K562 (cell line): ENCODE measurements around the gene DNAJC12. TPM values are rescaled to one million over a fixed set of nuclear protein-coding genes. Genes with fewer than 3 reads are reported as not detected.

Experiments
- CHCHD3 ChIP-seq: fragments of 250-450 bp; sonication (Bioruptor Pico); IDR thresholded peaks from 2 replicates; pipeline ENCODE4 v2.1.2; 2022; ENCODE audit warnings: mild to moderate bottlenecking
- HDAC6 ChIP-seq: IDR thresholded peaks from 2 replicates; pipeline ENCODE4 v1.6.1; 2012; ENCODE audit warnings: low read depth, mild to moderate bottlenecking, control low read depth, inconsistent platforms, low read length, moderate library complexity
- KDM1A ChIP-seq, 2 experiments: fragments of 450-650 bp; IDR thresholded peaks; 2 replicates each; pipeline ENCODE4 v1.6.1; 2016; ENCODE audit warnings: mild to moderate bottlenecking in 2 of 2
- MED1 ChIP-seq: sonication (generic); formaldehyde crosslinking; IDR thresholded peaks from 2 replicates; pipeline ENCODE4 v1.8.1; 2023; ENCODE audit warnings: missing genetic modification reagents, borderline replicate concordance
- NFIX ChIP-seq: fragments of 250-450 bp; sonication (Bioruptor Pico); IDR thresholded peaks from 2 replicates; pipeline ENCODE4 v1.4.0; 2020; ENCODE audit warnings: low read depth, mild to moderate bottlenecking, moderate library complexity
- RAD21 ChIP-seq, 2 experiments: fragments of 250-450 bp in 1 of 2; fragments of 450-650 bp in 1 of 2; sonication (Bioruptor Pico) in 1 of 2; formaldehyde crosslinking in 1 of 2; IDR thresholded peaks in 1 of 2; conservative IDR thresholded peaks in 1 of 2; 2 replicates each; pipeline versions ENCODE4 v1.4.0 to v1.8.0; 2020 to 2022; ENCODE audit warnings: mild to moderate bottlenecking in 2 of 2, moderate library complexity in 1 of 2
- RFX1 ChIP-seq: fragments of 450-650 bp; IDR thresholded peaks from 2 replicates; pipeline ENCODE4 v1.6.1; 2016; ENCODE audit warnings: mild to moderate bottlenecking, moderate library complexity
- ZNF224 ChIP-seq: sonication (generic); formaldehyde crosslinking; IDR thresholded peaks from 2 replicates; pipeline ENCODE4 v1.8.0; 2022; ENCODE audit warnings: mild to moderate bottlenecking, missing genetic modification reagents
- ZNF79 ChIP-seq: fragments of 250-450 bp; sonication (Bioruptor Pico); IDR thresholded peaks from 2 replicates; pipeline ENCODE4 v1.4.0; 2020; ENCODE audit warnings: low read depth, mild to moderate bottlenecking, moderate library complexity
- polyA plus RNA-seq, 8 experiments: library from polyadenylated mRNA; depleted of rRNA in 4 of 8; stranded (reverse) in 5 of 8; unstranded in 3 of 8; fragments of >200 nt; fragmentation: Nextera tagmentation in 2 of 8; fragmentation: Illumina TruSeq in 1 of 8; extraction: Ambion mirVana in 2 of 8; extraction: Trizol in 1 of 8; gene quantifications; 2 replicates each; pipeline versions ENCODE4 v1.2.1 to v1.2.3, GENCODE V29; 2011 to 2014; ENCODE audit warnings: inconsistent platforms in 1 of 8, missing spikeins in 1 of 8
- total RNA-seq, 7 experiments: library from RNA; depleted of rRNA in 6 of 7; stranded (reverse); fragments of >200 nt in 6 of 7; fragmentation: Illumina TruSeq in 2 of 7; extraction: Trizol in 2 of 7; gene quantifications; 2 replicates each; pipeline versions ENCODE4 v1.2.1 to v1.2.3, GENCODE V29; 2011 to 2021; ENCODE audit warnings: low replicate concordance in 1 of 7
- TF ChIP-seq, protein P1 (sequence below): fragments of 250-450 bp; sonication (Bioruptor Pico); IDR thresholded peaks from 2 replicates; pipeline ENCODE4 v1.5.0; 2021; ENCODE audit warnings: mild to moderate bottlenecking, moderate library complexity
- TF ChIP-seq, protein P2 (sequence below): sonication (generic); formaldehyde crosslinking; IDR thresholded peaks from 2 replicates; pipeline ENCODE4 v1.8.0; 2022; ENCODE audit warnings: mild to moderate bottlenecking, missing genetic modification reagents, borderline replicate concordance
- TF ChIP-seq, protein P3 (sequence below), 2 experiments: fragments of 450-650 bp; conservative IDR thresholded peaks; 2 replicates each; pipeline ENCODE4 v1.6.1; 2017; ENCODE audit warnings: mild to moderate bottlenecking in 2 of 2, moderate library complexity in 2 of 2
- TF ChIP-seq, protein P4 (sequence below), 2 experiments: IDR thresholded peaks; 2 replicates each; pipeline ENCODE4 v1.6.1; 2011; ENCODE audit warnings: borderline replicate concordance in 1 of 2, control low read depth in 1 of 2, low read depth in 1 of 2, low read length in 1 of 2, mild to moderate bottlenecking in 1 of 2, mixed read lengths in 1 of 2, moderate library complexity in 1 of 2; ENCODE audit not compliant: insufficient read depth in 1 of 2, insufficient read length in 1 of 2, poor library complexity in 1 of 2, severe bottlenecking in 1 of 2; ENCODE audit errors: extremely low read depth in 1 of 2
- TF ChIP-seq, protein P5 (sequence below): sonication (generic); formaldehyde crosslinking; IDR thresholded peaks from 2 replicates; pipeline ENCODE4 v1.8.0; 2022; ENCODE audit warnings: missing genetic modification reagents, mild to moderate bottlenecking, moderate library complexity, borderline replicate concordance
- TF ChIP-seq, protein P6 (sequence below): fragments of 250-450 bp; sonication (Bioruptor Pico); IDR thresholded peaks from 2 replicates; pipeline ENCODE4 v1.5.0; 2021

DNAJC12 gene
- total and polyA plus RNA-seq, 9 of the 15 experiments (the other 6 are each of a cell fraction or from before 2014, with no cell fraction given), result 7.4 to 95.9 (median 68.5) TPM

DNA sequence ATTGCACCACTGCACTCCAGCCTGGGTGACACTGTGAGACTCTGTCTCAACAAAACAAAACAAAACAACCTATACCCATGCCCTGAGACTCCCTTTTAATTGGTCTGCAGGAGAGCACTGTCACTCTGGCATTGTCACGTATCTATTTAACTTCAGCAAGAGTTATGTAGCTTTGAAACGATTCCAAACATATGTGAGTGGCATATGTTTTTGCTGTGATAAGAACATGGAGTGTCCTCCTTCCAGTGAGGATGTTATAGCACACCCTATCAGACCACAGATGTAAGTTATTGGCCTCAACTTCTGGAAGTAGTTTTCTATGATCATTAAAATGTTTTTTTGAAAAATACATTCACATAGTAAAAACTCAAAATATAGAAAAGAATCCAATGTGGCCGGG lies 15.5 kb upstream of the DNAJC12 start (continued):
- TF ChIP-seq KDM1A (IDR thresholded peaks at IDR 0.05), result 0 out of 4 replicates have a peak, but pooled peaks of 1 of the 2 experiments have one; percentile 22
- TF ChIP-seq MED1 (CRISPR knock-in tag), result no peak
- TF ChIP-seq, protein P1, sequence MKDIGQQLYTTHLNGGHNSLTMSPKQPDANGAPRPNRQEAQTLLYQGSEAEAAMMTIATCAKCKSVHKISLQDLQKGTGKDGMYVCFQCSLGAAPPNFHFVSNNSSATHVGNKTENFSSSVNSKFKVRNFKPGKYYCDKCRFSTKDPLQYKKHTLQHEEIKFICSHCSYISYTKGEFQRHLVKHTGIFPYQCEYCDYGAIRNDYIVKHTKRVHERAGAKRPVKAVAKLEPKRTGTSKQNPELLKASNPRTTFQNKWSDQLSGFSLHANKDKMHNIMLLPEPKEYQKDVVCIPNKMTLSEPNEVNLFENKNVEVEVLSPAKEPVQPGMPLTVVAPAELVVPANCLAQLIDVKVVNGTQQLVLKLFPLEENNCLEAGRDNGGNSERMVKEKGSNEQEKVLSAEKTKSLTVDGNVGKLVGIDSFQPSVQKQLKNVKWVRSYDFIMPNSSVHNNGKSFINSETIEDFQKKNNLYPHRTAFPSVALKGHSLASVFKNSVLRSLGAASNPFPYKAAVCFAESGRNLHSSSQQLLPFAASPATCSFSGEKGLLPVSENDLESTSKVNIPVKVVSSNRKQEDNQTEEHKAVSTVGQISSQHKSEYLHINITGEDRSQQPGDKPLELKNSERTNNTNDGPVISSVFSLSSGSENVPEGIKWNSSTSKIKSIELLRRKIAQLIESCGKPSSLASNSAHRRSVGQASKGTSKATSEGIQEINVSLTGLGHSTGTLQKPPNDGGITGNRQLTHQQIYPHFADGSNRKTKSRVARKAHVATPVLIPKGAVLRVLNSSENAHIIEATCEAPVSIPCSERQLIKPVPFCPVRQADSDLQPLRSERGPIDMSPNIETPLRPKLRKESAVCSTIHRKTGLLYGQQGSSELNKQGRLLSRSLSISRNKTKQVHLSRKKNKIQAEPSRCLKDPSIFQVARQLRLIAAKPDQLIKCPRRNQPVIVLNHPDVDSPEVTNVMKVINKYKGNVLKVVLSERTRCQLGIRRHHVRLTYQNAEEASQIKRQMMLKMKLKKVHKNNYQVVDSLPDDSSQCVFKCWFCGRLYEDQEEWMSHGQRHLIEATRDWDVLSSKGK, result no peak
- TF ChIP-seq, protein P2, sequence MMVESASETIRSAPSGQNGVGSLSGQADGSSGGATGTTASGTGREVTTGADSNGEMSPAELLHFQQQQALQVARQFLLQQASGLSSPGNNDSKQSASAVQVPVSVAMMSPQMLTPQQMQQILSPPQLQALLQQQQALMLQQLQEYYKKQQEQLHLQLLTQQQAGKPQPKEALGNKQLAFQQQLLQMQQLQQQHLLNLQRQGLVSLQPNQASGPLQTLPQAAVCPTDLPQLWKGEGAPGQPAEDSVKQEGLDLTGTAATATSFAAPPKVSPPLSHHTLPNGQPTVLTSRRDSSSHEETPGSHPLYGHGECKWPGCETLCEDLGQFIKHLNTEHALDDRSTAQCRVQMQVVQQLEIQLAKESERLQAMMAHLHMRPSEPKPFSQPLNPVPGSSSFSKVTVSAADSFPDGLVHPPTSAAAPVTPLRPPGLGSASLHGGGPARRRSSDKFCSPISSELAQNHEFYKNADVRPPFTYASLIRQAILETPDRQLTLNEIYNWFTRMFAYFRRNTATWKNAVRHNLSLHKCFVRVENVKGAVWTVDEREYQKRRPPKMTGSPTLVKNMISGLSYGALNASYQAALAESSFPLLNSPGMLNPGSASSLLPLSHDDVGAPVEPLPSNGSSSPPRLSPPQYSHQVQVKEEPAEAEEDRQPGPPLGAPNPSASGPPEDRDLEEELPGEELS (CRISPR knock-in tag), result no peak
- TF ChIP-seq RFX1, result no peak
- TF ChIP-seq RAD21 (CRISPR knock-in tag; conservative IDR thresholded peaks at IDR 0.05 in 1 of 2, IDR thresholded peaks at IDR 0.05 in 1 of 2), result peak in 1 of 2 experiments; percentile 29; a peak in 1 of 4 replicates
- TF ChIP-seq, protein P3, sequence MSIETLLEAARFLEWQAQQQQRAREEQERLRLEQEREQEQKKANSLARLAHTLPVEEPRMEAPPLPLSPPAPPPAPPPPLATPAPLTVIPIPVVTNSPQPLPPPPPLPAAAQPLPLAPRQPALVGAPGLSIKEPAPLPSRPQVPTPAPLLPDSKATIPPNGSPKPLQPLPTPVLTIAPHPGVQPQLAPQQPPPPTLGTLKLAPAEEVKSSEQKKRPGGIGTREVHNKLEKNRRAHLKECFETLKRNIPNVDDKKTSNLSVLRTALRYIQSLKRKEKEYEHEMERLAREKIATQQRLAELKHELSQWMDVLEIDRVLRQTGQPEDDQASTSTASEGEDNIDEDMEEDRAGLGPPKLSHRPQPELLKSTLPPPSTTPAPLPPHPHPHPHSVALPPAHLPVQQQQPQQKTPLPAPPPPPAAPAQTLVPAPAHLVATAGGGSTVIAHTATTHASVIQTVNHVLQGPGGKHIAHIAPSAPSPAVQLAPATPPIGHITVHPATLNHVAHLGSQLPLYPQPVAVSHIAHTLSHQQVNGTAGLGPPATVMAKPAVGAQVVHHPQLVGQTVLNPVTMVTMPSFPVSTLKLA (conservative IDR thresholded peaks at IDR 0.05), result peak in 1 of 2 experiments; percentile 61; a peak in 2 of 4 replicates
- no peak for TF ChIP-seq HDAC6
- TF ChIP-seq, protein P4, sequence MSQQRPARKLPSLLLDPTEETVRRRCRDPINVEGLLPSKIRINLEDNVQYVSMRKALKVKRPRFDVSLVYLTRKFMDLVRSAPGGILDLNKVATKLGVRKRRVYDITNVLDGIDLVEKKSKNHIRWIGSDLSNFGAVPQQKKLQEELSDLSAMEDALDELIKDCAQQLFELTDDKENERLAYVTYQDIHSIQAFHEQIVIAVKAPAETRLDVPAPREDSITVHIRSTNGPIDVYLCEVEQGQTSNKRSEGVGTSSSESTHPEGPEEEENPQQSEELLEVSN (IDR thresholded peaks at IDR 0.05; ENCODE audit: borderline replicate concordance in 1 of 2, extremely low read depth in 1 of 2, insufficient read depth in 1 of 2, insufficient read length in 1 of 2, low read depth in 1 of 2, low read length in 1 of 2, poor library complexity in 1 of 2, severe bottlenecking in 1 of 2), result no peak
- TF ChIP-seq ZNF224, result no peak
- TF ChIP-seq, protein P5, sequence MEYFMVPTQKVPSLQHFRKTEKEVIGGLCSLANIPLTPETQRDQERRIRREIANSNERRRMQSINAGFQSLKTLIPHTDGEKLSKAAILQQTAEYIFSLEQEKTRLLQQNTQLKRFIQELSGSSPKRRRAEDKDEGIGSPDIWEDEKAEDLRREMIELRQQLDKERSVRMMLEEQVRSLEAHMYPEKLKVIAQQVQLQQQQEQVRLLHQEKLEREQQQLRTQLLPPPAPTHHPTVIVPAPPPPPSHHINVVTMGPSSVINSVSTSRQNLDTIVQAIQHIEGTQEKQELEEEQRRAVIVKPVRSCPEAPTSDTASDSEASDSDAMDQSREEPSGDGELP (CRISPR knock-in tag), result peak; percentile 55; the same call in 1 of the 2 replicates
- TF ChIP-seq ZNF79, result no peak
- no peak for TF ChIP-seq CHCHD3 (CRISPR knock-in tag)
- TF ChIP-seq, protein P6, sequence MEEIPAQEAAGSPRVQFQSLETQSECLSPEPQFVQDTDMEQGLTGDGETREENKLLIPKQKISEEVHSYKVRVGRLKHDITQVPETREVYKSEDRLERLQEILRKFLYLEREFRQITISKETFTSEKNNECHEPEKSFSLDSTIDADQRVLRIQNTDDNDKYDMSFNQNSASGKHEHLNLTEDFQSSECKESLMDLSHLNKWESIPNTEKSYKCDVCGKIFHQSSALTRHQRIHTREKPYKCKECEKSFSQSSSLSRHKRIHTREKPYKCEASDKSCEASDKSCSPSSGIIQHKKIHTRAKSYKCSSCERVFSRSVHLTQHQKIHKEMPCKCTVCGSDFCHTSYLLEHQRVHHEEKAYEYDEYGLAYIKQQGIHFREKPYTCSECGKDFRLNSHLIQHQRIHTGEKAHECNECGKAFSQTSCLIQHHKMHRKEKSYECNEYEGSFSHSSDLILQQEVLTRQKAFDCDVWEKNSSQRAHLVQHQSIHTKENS (CRISPR knock-in tag), result no peak
- no peak for TF ChIP-seq NFIX (CRISPR knock-in tag)
